NB4 (cell line): ENCODE measurements around the gene ALDOB.

Experiments used
- CTCF ChIP-seq: IDR thresholded peaks from one replicate; pipeline ENCODE4 v1.5.1; 2012; ENCODE audit warnings: low read depth, low read length
- MAX ChIP-seq: IDR thresholded peaks from 2 replicates; pipeline ENCODE4 v1.6.1; 2011; ENCODE audit warnings: low read depth, low read length
- MYC ChIP-seq: IDR thresholded peaks from 2 replicates; pipeline ENCODE4 v1.6.1; 2011; ENCODE audit warnings: low read depth, low read length
- POLR2A ChIP-seq: IDR thresholded peaks from 2 replicates; pipeline ENCODE4 v1.6.1; 2011; ENCODE audit warnings: mild to moderate bottlenecking; ENCODE audit not compliant: insufficient read length; ENCODE audit errors: extremely low read depth

DNA sequence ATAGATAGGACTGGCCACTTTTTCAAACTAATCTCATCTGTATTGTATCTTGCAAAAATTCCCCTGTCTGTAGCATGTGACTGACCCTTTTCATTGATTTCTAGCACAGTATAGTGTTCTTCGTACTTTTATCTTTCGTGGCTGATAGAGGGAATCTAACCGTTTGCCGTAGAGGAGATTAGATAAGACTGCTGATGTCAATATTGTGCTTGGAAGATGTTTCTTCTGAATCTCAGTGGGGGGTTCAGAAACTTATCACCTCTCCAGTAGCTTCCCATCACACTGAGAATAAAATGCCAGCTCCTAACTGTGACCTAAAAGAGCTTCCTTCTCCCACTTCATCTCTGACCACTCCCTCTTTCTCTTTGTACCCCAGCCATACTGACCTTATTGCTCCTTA is 25.4 kb upstream of the ALDOB start:
- TF ChIP-seq CTCF (no peak), POLR2A (no peak), MAX (no peak), MYC (no peak)
